Measurements from ENCODE around the gene TAF11.
"Not testable (repeated sequence)": the region's sequence is repeated elsewhere in the genome, so short reads cannot be mapped to it uniquely, and the experiment has no call there.

Gene TAF11

GRCh38 chr6:34864007-34864406, 23.8 kb downstream of the TAF11 start:
- DNase-seq, result no peak

GRCh38 chr6:34860776-34861175, 27.1 kb downstream of the TAF11 start:
- no peak for DNase-seq

DNA sequence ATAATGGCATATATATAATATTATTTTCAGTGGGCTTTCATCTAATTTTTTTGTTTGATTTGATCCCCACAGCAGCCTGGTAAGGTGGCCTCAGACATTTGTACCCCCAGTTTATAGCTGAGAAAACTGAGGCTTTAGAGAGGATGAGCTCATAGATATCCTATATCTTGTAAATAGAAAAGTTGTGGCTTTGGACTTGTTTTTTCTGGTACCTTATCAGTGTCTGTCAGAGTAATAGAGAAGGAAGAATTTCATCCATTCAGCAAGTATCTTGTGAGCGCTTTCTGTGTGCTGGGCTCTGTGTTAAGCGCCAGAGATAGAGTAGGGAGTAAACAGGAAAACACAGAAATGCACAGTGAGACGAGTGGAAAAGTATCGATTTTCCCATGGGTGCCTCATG, 27.9 kb downstream of the TAF11 start:
- DNase-seq, result no peak

GRCh38 chr6:34858681-34859080, 29.2 kb downstream of the TAF11 start:
- no peak for DNase-seq

GRCh38 chr6:34855463-34855862, 32.4 kb downstream of the TAF11 start:
- DNase-seq, result no peak

- DNase-seq, result no peak
Observed at GRCh38 chr6:34852406-34853085, 35.3 kb downstream of the TAF11 start.

GRCh38 chr6:34851361-34851760, 36.5 kb downstream of the TAF11 start:
- no peak for DNase-seq

DNA sequence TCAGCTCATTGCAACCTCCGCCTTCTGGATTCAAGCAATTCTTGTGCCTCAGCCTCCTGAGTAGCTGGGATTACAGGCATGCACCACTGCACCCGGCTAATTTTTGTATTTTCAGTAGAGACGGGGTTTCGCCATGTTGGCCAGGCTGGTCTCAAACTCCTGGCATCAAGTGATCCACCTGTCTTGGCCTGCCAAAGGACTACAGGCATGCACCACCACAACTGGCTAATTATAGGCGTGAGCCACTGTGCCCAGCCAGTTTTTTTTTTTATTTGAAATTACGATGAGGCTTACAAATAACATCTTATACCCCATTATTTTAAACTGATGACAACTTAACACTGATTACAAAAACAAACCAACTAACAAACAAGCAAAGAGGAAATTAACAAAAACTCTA, 38.8 kb downstream of the TAF11 start:
- not testable (repeated sequence) for DNase-seq

GRCh38 chr6:34839666-34840352, 48.0 kb downstream of the TAF11 start:
- no peak for DNase-seq

DNA sequence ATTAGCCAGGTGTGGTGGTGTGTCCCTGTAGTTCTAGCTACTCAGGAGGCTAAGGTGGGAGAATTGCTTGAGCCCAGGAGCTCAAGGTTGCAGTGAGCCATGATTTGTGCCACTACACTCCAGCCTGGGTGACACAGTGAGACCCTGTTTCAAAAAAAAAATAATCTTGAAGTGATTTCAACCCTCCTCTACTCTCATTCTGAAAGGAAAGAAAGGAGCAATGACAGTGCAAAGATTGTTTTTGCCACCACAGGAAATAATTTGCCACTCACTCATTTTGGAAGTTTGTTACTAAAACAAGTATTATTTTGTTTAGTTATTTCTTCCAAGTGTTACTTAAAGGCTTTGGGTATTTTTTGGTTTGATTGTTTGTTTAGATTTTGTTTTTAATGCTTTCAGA, 50.3 kb downstream of the TAF11 start:
- no peak for DNase-seq

- no peak for DNase-seq
Observed at GRCh38 chr6:34836451-34836850, 51.4 kb downstream of the TAF11 start.

DNA sequence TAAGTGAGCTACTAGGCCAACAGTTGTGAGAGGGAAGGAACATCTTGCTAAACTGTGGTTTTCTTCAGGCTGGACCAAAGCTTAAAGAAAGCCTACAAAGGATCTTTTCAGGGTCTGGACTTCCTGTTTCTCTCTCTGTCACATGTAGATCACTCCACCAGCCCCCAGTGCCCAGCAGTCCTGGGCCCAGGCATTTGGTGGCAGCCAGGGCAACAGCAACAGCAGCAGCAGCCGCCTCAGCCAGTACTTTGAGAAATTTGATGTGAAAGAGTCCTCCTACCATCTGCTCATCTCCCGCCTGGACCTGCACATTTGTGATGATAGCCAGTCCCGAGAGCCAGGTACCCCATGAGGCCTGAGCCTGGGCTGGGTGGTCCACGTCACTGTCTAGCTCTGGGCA, 51.8 kb downstream of the TAF11 start:
- DNase-seq, result no peak

- no peak for DNase-seq
Observed at GRCh38 chr6:34834789-34835518, 52.9 kb downstream of the TAF11 start.

DNA sequence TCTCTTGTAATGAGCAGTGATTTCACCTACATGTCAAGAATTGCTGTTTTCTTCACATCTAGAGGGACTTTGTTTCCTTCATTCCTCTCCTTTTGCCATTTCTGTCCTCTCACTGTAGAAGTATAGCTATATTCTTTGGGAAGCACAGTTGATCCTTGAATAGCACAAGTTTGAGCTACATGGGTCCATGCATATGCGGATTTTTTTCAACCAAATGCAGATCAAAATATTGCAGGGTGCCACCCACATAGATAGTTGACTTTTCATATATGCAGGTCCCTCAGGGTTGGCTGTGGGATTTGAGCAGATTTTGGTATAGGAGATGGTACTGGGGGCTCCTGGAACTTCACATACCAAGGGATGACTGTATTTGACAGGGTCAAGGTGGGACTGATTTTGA, 54.9 kb downstream of the TAF11 start:
- no peak for DNase-seq

DNA sequence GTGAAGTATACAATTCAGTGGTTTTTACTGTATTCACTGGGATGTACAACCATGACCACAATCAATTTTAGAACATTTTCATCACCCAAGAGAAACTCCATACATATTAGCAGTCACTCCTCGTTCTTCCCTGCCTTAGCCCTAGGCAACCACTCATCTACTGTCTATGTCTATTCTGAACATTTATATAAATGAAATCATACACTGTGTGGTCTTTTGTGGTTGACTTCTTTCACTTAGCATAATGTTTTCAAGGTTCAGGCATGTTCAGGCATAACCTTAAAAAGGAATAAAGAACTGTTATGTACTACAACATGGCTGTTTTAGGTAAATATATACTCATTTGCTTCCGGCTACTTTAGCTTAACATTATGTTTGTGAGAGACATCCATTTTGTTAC, 58.7 kb downstream of the TAF11 start:
- no peak for DNase-seq
